Spleen (tissue), 11 donors: ENCODE results near the gene GPHB5. TPM values are rescaled to one million over a fixed set of nuclear protein-coding genes. Genes with fewer than 3 reads are reported as not detected.

Experiments used
- DNase-seq: peaks from one replicate; pipeline ENCODE4 v3.0.0-alpha.2; 2020
- H3K27ac ChIP-seq, 8 donors: fragments of 200-600 bp; sonication (generic) in 7 of 8; 1 replicate in 4 of 8; 2 replicates in 4 of 8; pipeline versions ENCODE4 v1.5.0 to v1.8.0; 2016 to 2021; ENCODE audit warnings: inconsistent platforms in 4 of 8, mild to moderate bottlenecking in 4 of 8, moderate library complexity in 1 of 8
- H3K27me3 ChIP-seq, 7 donors: fragments of 200-600 bp; sonication (generic) in 6 of 7; replicated peaks in 1 of 7; 1 replicate in 4 of 7; 2 replicates in 3 of 7; pipeline versions ENCODE4 v1.5.0 to v1.8.0; 2016 to 2021; ENCODE audit warnings: inconsistent platforms in 3 of 7, mild to moderate bottlenecking in 1 of 7
- H3K36me3 ChIP-seq, 6 donors: fragments of 200-600 bp; sonication (generic) in 5 of 6; 1 replicate in 4 of 6; 2 replicates in 2 of 6; pipeline versions ENCODE4 v1.5.0 to v1.8.0; 2016 to 2021; ENCODE audit warnings: inconsistent platforms in 2 of 6
- H3K4me1 ChIP-seq, 6 donors: fragments of 200-600 bp; sonication (generic) in 5 of 6; 1 replicate in 3 of 6; 2 replicates in 3 of 6; pipeline versions ENCODE4 v1.5.0 to v1.8.0; 2016 to 2021; ENCODE audit warnings: inconsistent platforms in 3 of 6
- H3K4me3 ChIP-seq, 8 donors: fragments of 200-600 bp; sonication (generic) in 7 of 8; 1 replicate in 4 of 8; 2 replicates in 4 of 8; pipeline versions ENCODE4 v1.5.0 to v1.8.0; 2016 to 2021; ENCODE audit warnings: inconsistent platforms in 4 of 8, mild to moderate bottlenecking in 4 of 8, moderate library complexity in 2 of 8
- H3K9me3 ChIP-seq, 8 donors: fragments of 200-600 bp; sonication (generic) in 7 of 8; 1 replicate in 4 of 8; 2 replicates in 4 of 8; pipeline versions ENCODE4 v1.5.0 to v1.8.0; 2016 to 2021; ENCODE audit warnings: inconsistent platforms in 4 of 8
- CTCF ChIP-seq, 11 experiments: fragments of 200-600 bp in 7 of 11; fragments of 450-650 bp in 4 of 11; sonication (generic) in 4 of 11; IDR thresholded peaks in 8 of 11; conservative IDR thresholded peaks in 3 of 11; 1 replicate in 7 of 11; 2 replicates in 4 of 11; pipeline versions ENCODE4 v1.4.0 to v1.8.0; 2016 to 2021; ENCODE audit warnings: antibody characterized with exemption in 11 of 11, inconsistent platforms in 4 of 11, mild to moderate bottlenecking in 1 of 11
- POLR2A ChIP-seq, 3 donors: fragments of 450-650 bp; IDR thresholded peaks; one replicate each; pipeline ENCODE4 v1.5.1; 2017; ENCODE audit warnings: antibody characterized with exemption in 3 of 3, mild to moderate bottlenecking in 1 of 3
- POLR2AphosphoS5 ChIP-seq, 3 donors: sonication (generic); formaldehyde crosslinking; IDR thresholded peaks; one replicate each; pipeline ENCODE4 v1.5.1; 2017; ENCODE audit warnings: antibody characterized with exemption in 3 of 3
- WGBS, 5 donors: extraction: QIAGEN DNeasy Blood & Tissue Kit in 3 of 5; methylation state at CpG; one replicate each; pipeline versions ENCODE4 v1.1.5 to v1.1.7; 2013 to 2018; 5-methylcytosine and 5-hydroxymethylcytosine counted together
- intact Hi-C: fragments of 100-400 bp; cut with DNase I; formaldehyde crosslinking; loops from one replicate; pipeline ENCODE4 v1.15.0; 2023; ENCODE audit warnings: low total_unique reads
- polyA plus RNA-seq, 3 donors: library from polyadenylated mRNA; stranded (reverse); fragments of 200-250 nt; gene quantifications; one replicate each; pipeline ENCODE4 v1.2.1, GENCODE V29; 2013
- total RNA-seq, 7 donors: library from RNA; depleted of rRNA in 3 of 7; stranded (reverse); fragments of >200 nt in 3 of 7; fragmentation: NEBNext Ultra II Directional in 4 of 7; extraction: Animal tissue kit (Norgen Biotek cat#: 25700) in 4 of 7; gene quantifications; one replicate each; pipeline versions ENCODE4 v1.1.0 to v1.2.1, GENCODE V29; 2016 to 2021
- donor health status: healthy with polysubstance abuse.
- donor health status: DM: no; HTN: no; CAD: no; lungs with moderate emphysema.
- donor health status: DM: no; HTN: no; CAD: no.
- donor health status: Bipolar disorder and iron deficiency.
- donor health status: healthy.
- donor health status: DM: no; HTN: no; CAD: no.
- donor health status: DM: yes; HTN: yes; CAD: no.

GPHB5 gene
- total and polyA plus RNA-seq, 10 donors = not detected

GRCh38 chr14:63269561-63270225, 49.0 kb downstream of the GPHB5 start:
- Histone ChIP-seq H3K9me3 (peaks cover 0 to 11% (median 0%) of the 10 kb centered on the region in 8 donors), H3K4me1 (no peaks in the 10 kb centered on the region), H3K27me3 (peaks cover 0 to 7% (median 0%) of the 10 kb centered on the region in 7 donors), H3K4me3 (no peak overlapping the region), H3K27ac (no peak overlapping the region), H3K36me3 (no peaks in the 10 kb centered on the region)
- WGBS, 5 donors = 83 to 94% (median 88%) methylated on average over 11 of the region's 11 CpGs
- TF ChIP-seq POLR2AphosphoS5 (IDR thresholded peaks at IDR 0.05) (no peak), CTCF (IDR thresholded peaks at IDR 0.05 in 8 of 11, conservative IDR thresholded peaks at IDR 0.05 in 3 of 11) (no peak), POLR2A (IDR thresholded peaks at IDR 0.05) (no peak)
- intact Hi-C loops = loop anchor here (5.0 to 10.0 kb wide), 2 partner anchors 92 to 1105 kb away; no protein-coding TSS in a partner anchor
- DNase-seq = no peak

- H3K4me1 ChIP-seq = no peaks in the 10 kb centered on the region
- H3K9me3 ChIP-seq = peaks cover 0 to 11% (median 0%) of the 10 kb centered on the region in 8 donors
- no peaks in the 10 kb centered on the region for H3K36me3 ChIP-seq
- TF ChIP-seq CTCF (IDR thresholded peaks at IDR 0.05 in 8 of 11, conservative IDR thresholded peaks at IDR 0.05 in 3 of 11) = no peak
- TF ChIP-seq POLR2A (IDR thresholded peaks at IDR 0.05) = no peak
- TF ChIP-seq POLR2AphosphoS5 (IDR thresholded peaks at IDR 0.05) = no peak
- WGBS, 5 donors = 87 to 97% (median 91%) methylated on average over 5 of the region's 5 CpGs
- intact Hi-C loops = no loop called here
- no peak for DNase-seq
- no peak overlapping the region for H3K4me3 ChIP-seq
- H3K27me3 ChIP-seq = peaks cover 0 to 7% (median 0%) of the 10 kb centered on the region in 7 donors
- no peak overlapping the region for H3K27ac ChIP-seq
These were observed 50.0 kb downstream of the GPHB5 start for GRCh38 chr14:63268771-63269170.

- Histone ChIP-seq H3K9me3 (peaks cover 0 to 11% (median 0%) of the 10 kb centered on the region in 8 donors), H3K36me3 (no peaks in the 10 kb centered on the region), H3K4me1 (no peaks in the 10 kb centered on the region), H3K27me3 (peaks cover 0 to 7% (median 0%) of the 10 kb centered on the region in 7 donors), H3K27ac (no peak overlapping the region), H3K4me3 (no peak overlapping the region)
- TF ChIP-seq CTCF (IDR thresholded peaks at IDR 0.05 in 8 of 11, conservative IDR thresholded peaks at IDR 0.05 in 3 of 11) (no peak), POLR2A (IDR thresholded peaks at IDR 0.05) (no peak)
- no peak for DNase-seq
- WGBS, 5 donors = 69 to 86% (median 80%) methylated on average over 3 of the region's 3 CpGs
- intact Hi-C loops = no loop called here
These were observed 51.6 kb downstream of the GPHB5 start for GRCh38 chr14:63267171-63267570.

- 71 to 91% (median 86%) methylated on average over 1 of the region's 1 CpG for WGBS, 5 donors
- peaks cover 0 to 11% (median 0%) of the 10 kb centered on the region in 8 donors for H3K9me3 ChIP-seq
- no peak overlapping the region for H3K27ac ChIP-seq
- peaks cover 0 to 7% (median 0%) of the 10 kb centered on the region in 7 donors for H3K27me3 ChIP-seq
- H3K36me3 ChIP-seq = no peaks in the 10 kb centered on the region
- DNase-seq = no peak
- TF ChIP-seq POLR2A (IDR thresholded peaks at IDR 0.05) = no peak
- no peak for TF ChIP-seq CTCF (IDR thresholded peaks at IDR 0.05 in 8 of 11, conservative IDR thresholded peaks at IDR 0.05 in 3 of 11)
- no peak for TF ChIP-seq POLR2AphosphoS5 (IDR thresholded peaks at IDR 0.05)
- intact Hi-C loops = no loop called here
- no peaks in the 10 kb centered on the region for H3K4me1 ChIP-seq
- no peak overlapping the region for H3K4me3 ChIP-seq
These were observed 52.6 kb downstream of the GPHB5 start for GRCh38 chr14:63266106-63266505.
